Prostate gland (tissue), 2 donors: Measurements from ENCODE around the gene ANXA6. TPM values are rescaled to one million over a fixed set of nuclear protein-coding genes. Genes with fewer than 3 reads are reported as not detected.

ENCODE experiments used
- DNase-seq: peaks from one replicate; pipeline ENCODE4 v3.0.0-alpha.2; 2019; ENCODE audit warnings: low spot score
- H3K27ac ChIP-seq, 2 donors: fragments of 200-600 bp; sonication (generic); 2 replicates each; pipeline ENCODE4 v1.5.1; 2017 to 2019
- H3K27me3 ChIP-seq: fragments of 200-600 bp; sonication (generic); replicated peaks from 2 replicates; pipeline ENCODE4 v1.5.1; 2019; ENCODE audit not compliant: insufficient read depth
- H3K36me3 ChIP-seq, 2 donors: fragments of 200-600 bp; sonication (generic); 1 replicate in 1 of 2; 2 replicates in 1 of 2; pipeline versions ENCODE4 v1.5.1 to v1.8.1; 2017 to 2019
- H3K4me1 ChIP-seq: fragments of 200-600 bp; sonication (generic); replicated peaks from 2 replicates; pipeline ENCODE4 v1.5.1; 2019
- H3K4me3 ChIP-seq, 2 donors: fragments of 200-600 bp; sonication (generic); 2 replicates each; pipeline ENCODE4 v1.5.1; 2017 to 2019
- H3K9me3 ChIP-seq: fragments of 200-600 bp; sonication (generic); 2 replicates; pipeline ENCODE4 v1.5.1; 2017
- CTCF ChIP-seq, 4 experiments: fragments of 200-600 bp in 2 of 4; fragments of 450-650 bp in 2 of 4; sonication (generic) in 2 of 4; IDR thresholded peaks; 1 replicate in 3 of 4; 2 replicates in 1 of 4; pipeline ENCODE4 v1.5.1; 2016 to 2019; ENCODE audit warnings: antibody characterized with exemption in 4 of 4, mild to moderate bottlenecking in 2 of 4, moderate library complexity in 2 of 4
- POLR2A ChIP-seq: fragments of 450-650 bp; IDR thresholded peaks from one replicate; pipeline ENCODE4 v1.6.1; 2016; ENCODE audit warnings: antibody characterized with exemption, mild to moderate bottlenecking
- POLR2AphosphoS5 ChIP-seq: sonication (generic); formaldehyde crosslinking; IDR thresholded peaks from one replicate; pipeline ENCODE4 v1.6.1; 2017; ENCODE audit warnings: antibody characterized with exemption
- WGBS: methylation state at CpG from one replicate; pipeline ENCODE4 v1.1.5; 2018; 5-methylcytosine and 5-hydroxymethylcytosine counted together
- intact Hi-C: fragments of 100-400 bp; cut with DNase I; formaldehyde crosslinking; loops from one replicate; pipeline ENCODE4 v1.14.2; 2022
- total RNA-seq, 2 donors: library from RNA; depleted of rRNA; stranded (reverse); fragments of >200 nt; gene quantifications; one replicate each; pipeline ENCODE4 v1.1.0, GENCODE V29; 2016

Gene ANXA6
- total RNA-seq, 2 donors from 2014 or later = 85.7 to 184 TPM

- H3K9me3 ChIP-seq = no peaks in the 10 kb centered on the region
- no peaks in the 10 kb centered on the region for H3K36me3 ChIP-seq
- H3K4me1 ChIP-seq = no peaks in the 10 kb centered on the region
- TF ChIP-seq POLR2A = no peak
- no peak for TF ChIP-seq POLR2AphosphoS5
- no peak for TF ChIP-seq CTCF (IDR thresholded peaks at IDR 0.05)
- no peak overlapping the region for H3K27ac ChIP-seq
- no peaks in the 10 kb centered on the region for H3K27me3 ChIP-seq
- 78% methylated on average over 1 of the region's 1 CpG for WGBS
- intact Hi-C loops = no loop called here
- H3K4me3 ChIP-seq = no peak overlapping the region
- no peak for DNase-seq
Observed at GRCh38 chr5:151171529-151171928, 13.9 kb upstream of the ANXA6 start.

- H3K9me3 ChIP-seq = no peaks in the 10 kb centered on the region
- TF ChIP-seq CTCF (IDR thresholded peaks at IDR 0.05) (no peak), POLR2AphosphoS5 (no peak), POLR2A (no peak)
- 81% methylated on average over 10 of the region's 10 CpGs for WGBS
- no peak overlapping the region for H3K27ac ChIP-seq
- no peak overlapping the region for H3K4me3 ChIP-seq
- H3K4me1 ChIP-seq = no peaks in the 10 kb centered on the region
- no peaks in the 10 kb centered on the region for H3K36me3 ChIP-seq
- intact Hi-C loops = loop anchor here (5.0 kb wide), 1 partner anchor 116 kb away; no protein-coding TSS in a partner anchor
- no peaks in the 10 kb centered on the region for H3K27me3 ChIP-seq
- DNase-seq = no peak
Observed at GRCh38 chr5:151168602-151169344, 11.2 kb upstream of the ANXA6 start.

GRCh38 chr5:151167022-151167421, 9.4 kb upstream of the ANXA6 start:
- Histone ChIP-seq H3K4me1 (no peaks in the 10 kb centered on the region), H3K4me3 (no peak overlapping the region), H3K36me3 (no peaks in the 10 kb centered on the region), H3K27me3 (no peaks in the 10 kb centered on the region), H3K27ac (no peak overlapping the region), H3K9me3 (no peaks in the 10 kb centered on the region)
- intact Hi-C loops = loop anchor here (5.0 kb wide), 1 partner anchor 115 kb away; no protein-coding TSS in a partner anchor
- no peak for DNase-seq
- WGBS = 80% methylated on average over 9 of the region's 9 CpGs
- TF ChIP-seq CTCF (IDR thresholded peaks at IDR 0.05) (no peak), POLR2AphosphoS5 (no peak), POLR2A (no peak)

GRCh38 chr5:151164687-151165392, 7.3 kb upstream of the ANXA6 start:
- 35% methylated on average over 8 of the region's 8 CpGs for WGBS
- Histone ChIP-seq H3K36me3 (no peaks in the 10 kb centered on the region), H3K9me3 (no peaks in the 10 kb centered on the region), H3K4me1 (no peaks in the 10 kb centered on the region), H3K27me3 (no peaks in the 10 kb centered on the region), H3K27ac (no peak overlapping the region), H3K4me3 (no peak overlapping the region)
- intact Hi-C loops = loop anchor here (2.0 to 5.0 kb wide), 2 partner anchors 38 to 113 kb away; no protein-coding TSS in a partner anchor
- DNase-seq = peak; percentile 74
- TF ChIP-seq POLR2AphosphoS5 (peak; percentile 53), POLR2A (no peak), CTCF (IDR thresholded peaks at IDR 0.05) (peak; percentile 71 to 91 (median 87))
